ENCODE results near the gene ACP7. TPM values are rescaled to one million over a fixed set of nuclear protein-coding genes. Genes with fewer than 3 reads are reported as not detected.

The ACP7 gene
- polyA plus RNA-seq, 1 of the 3 experiments (the other 2 are of a cell fraction): 0.36 TPM

DNA sequence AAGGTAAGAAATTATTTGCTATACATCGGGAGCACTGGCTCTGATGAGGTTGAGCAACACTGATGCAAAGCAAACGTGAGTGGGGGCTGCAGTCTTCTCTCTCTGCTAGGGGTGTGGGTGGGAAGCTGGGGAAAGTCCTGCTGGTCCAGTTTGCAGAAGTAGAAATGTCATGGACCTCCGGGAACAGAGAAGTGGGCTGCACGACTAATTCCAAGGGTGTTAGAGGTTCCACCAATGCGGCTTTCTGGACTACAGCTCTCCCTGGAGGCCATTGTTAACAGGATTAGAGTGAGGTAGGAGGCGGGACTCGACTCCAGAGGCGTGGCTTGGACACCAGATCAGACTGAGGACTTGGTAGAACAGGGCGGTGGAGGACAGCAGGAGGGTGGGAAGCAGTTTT is 46.1 kb upstream of the ACP7 start:
- Histone ChIP-seq H2AFZ (ENCODE audit: low read depth) (peak overlapping the region; percentile 56), H3K79me2 (ENCODE audit: insufficient read depth) (no peaks in the 10 kb centered on the region), H3K36me3 (replicated peaks in 1 of 2; ENCODE audit: control insufficient read depth in 1 of 2, insufficient read depth in 2 of 2, low read length in 1 of 2) (no peaks in the 10 kb centered on the region), H3K27ac (ENCODE audit: low read depth in 2 of 2, low read length in 1 of 2) (no peak overlapping the region), H3K4me2 (no peak overlapping the region), H3K4me3 (ENCODE audit: low read depth in 2 of 2, low read length in 1 of 2) (no peak overlapping the region), H3K27me3 (ENCODE audit: insufficient read depth) (no peaks in the 10 kb centered on the region), H3K9me2 (no peaks in the 10 kb centered on the region), H3K4me1 (ENCODE audit: control insufficient read depth in 1 of 2, insufficient read depth in 2 of 2, low read depth in 1 of 2, low read length in 1 of 2) (no peaks in the 10 kb centered on the region; a peak in 1 of 4 replicates), H4K20me1 (ENCODE audit: insufficient read depth) (no peaks in the 10 kb centered on the region), H3F3A (replicated peaks; ENCODE audit: insufficient read depth) (no peaks in the 10 kb centered on the region), H3K9me3 (no peaks in the 10 kb centered on the region), H3K9ac (no peak overlapping the region)
- WGBS (ENCODE audit: low lambda C conversion rate): 17% methylated on average over 9 of the region's 9 CpGs
- ChIA-PET CTCF (interaction anchor here (0.5 to 3.7 kb wide), 6 partner anchors 12 to 404 kb away, joined by 3 to 26 read pairs (median 4); partner anchors contain the start of gene FBXO17), POLR2A (no interaction called here)
- DNase-seq: peak; percentile 71
- TF ChIP-seq RFX5 (IDR thresholded peaks at IDR 0.05; ENCODE audit: low read length) (no peak), YY1 (IDR thresholded peaks at IDR 0.05; ENCODE audit: low read depth) (no peak), TAF1 (IDR thresholded peaks at IDR 0.05; ENCODE audit: borderline replicate concordance, low read depth, low read length) (no peak), MXI1 (IDR thresholded peaks at IDR 0.05; ENCODE audit: low read depth, low read length) (no peak), RAD21 (IDR thresholded peaks at IDR 0.05; ENCODE audit: low read length) (peak; percentile 50), RXRA (IDR thresholded peaks at IDR 0.05; ENCODE audit: borderline replicate concordance, low read depth) (no peak), TCF12 (IDR thresholded peaks at IDR 0.05) (no peak), SMC3 (IDR thresholded peaks at IDR 0.05; ENCODE audit: low read depth, low read length) (peak; percentile 45)
- TF ChIP-seq, protein P1, sequence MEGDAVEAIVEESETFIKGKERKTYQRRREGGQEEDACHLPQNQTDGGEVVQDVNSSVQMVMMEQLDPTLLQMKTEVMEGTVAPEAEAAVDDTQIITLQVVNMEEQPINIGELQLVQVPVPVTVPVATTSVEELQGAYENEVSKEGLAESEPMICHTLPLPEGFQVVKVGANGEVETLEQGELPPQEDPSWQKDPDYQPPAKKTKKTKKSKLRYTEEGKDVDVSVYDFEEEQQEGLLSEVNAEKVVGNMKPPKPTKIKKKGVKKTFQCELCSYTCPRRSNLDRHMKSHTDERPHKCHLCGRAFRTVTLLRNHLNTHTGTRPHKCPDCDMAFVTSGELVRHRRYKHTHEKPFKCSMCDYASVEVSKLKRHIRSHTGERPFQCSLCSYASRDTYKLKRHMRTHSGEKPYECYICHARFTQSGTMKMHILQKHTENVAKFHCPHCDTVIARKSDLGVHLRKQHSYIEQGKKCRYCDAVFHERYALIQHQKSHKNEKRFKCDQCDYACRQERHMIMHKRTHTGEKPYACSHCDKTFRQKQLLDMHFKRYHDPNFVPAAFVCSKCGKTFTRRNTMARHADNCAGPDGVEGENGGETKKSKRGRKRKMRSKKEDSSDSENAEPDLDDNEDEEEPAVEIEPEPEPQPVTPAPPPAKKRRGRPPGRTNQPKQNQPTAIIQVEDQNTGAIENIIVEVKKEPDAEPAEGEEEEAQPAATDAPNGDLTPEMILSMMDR (IDR thresholded peaks at IDR 0.05): peak; percentile 39

DNA sequence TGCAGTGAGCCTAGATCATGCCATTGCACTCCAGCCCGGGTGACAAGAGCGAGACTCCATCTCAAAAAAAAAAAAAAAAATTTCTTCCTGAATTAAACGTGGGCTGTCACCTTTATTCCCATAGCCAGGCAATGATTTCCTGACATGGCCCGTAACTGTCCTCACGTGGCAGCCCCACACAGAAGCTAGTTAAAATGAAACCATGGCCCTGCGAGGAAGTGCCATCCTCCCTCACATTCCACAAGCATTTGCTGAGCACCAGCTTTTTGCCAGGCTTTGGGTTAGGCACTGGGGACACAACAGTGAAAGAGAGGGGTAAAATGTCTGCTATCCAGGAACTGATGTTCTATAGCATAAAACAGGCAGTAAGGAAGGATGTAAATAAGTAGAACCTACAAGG is 38.7 kb upstream of the ACP7 start:
- Histone ChIP-seq H3K4me1 (ENCODE audit: control insufficient read depth in 1 of 2, insufficient read depth in 2 of 2, low read depth in 1 of 2, low read length in 1 of 2) (no peaks in the 10 kb centered on the region), H3K4me2 (no peak overlapping the region), H3K9me2 (no peaks in the 10 kb centered on the region), H3K4me3 (ENCODE audit: low read depth in 2 of 2, low read length in 1 of 2) (no peak overlapping the region), H3K27ac (ENCODE audit: low read depth in 2 of 2, low read length in 1 of 2) (no peak overlapping the region), H3K27me3 (ENCODE audit: insufficient read depth) (no peaks in the 10 kb centered on the region), H4K20me1 (ENCODE audit: insufficient read depth) (no peaks in the 10 kb centered on the region), H3K79me2 (ENCODE audit: insufficient read depth) (no peaks in the 10 kb centered on the region), H3K9ac (no peak overlapping the region), H3F3A (replicated peaks; ENCODE audit: insufficient read depth) (no peaks in the 10 kb centered on the region), H3K36me3 (replicated peaks in 1 of 2; ENCODE audit: control insufficient read depth in 1 of 2, insufficient read depth in 2 of 2, low read length in 1 of 2) (no peaks in the 10 kb centered on the region), H2AFZ (ENCODE audit: low read depth) (0 out of 2 replicates have a peak overlapping the region, but pooled peaks have one; percentile 29), H3K9me3 (no peaks in the 10 kb centered on the region)
- CTCF ChIA-PET: interaction anchor here (1.4 kb wide), 1 partner anchor 282 kb away, joined by 4 read pairs; no protein-coding TSS in a partner anchor
- WGBS (ENCODE audit: low lambda C conversion rate): 68% methylated on average over 6 of the region's 6 CpGs
- no peak for DNase-seq
- TF ChIP-seq RCOR1 (IDR thresholded peaks at IDR 0.05; ENCODE audit: low read length): no peak
- TF ChIP-seq GATA2 (CRISPR knock-in tag; IDR thresholded peaks at IDR 0.05): no peak
- no peak for TF ChIP-seq YY1 (IDR thresholded peaks at IDR 0.05; ENCODE audit: low read depth)
- TF ChIP-seq, protein P2, sequence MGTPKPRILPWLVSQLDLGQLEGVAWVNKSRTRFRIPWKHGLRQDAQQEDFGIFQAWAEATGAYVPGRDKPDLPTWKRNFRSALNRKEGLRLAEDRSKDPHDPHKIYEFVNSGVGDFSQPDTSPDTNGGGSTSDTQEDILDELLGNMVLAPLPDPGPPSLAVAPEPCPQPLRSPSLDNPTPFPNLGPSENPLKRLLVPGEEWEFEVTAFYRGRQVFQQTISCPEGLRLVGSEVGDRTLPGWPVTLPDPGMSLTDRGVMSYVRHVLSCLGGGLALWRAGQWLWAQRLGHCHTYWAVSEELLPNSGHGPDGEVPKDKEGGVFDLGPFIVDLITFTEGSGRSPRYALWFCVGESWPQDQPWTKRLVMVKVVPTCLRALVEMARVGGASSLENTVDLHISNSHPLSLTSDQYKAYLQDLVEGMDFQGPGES (IDR thresholded peaks at IDR 0.05; ENCODE audit: low read depth, low read length): no peak
- POLR2A ChIA-PET: no interaction called here
